ENCODE data around the gene LEMD3.

Gene LEMD3

GRCh38 chr12:65208964-65209654, 39.7 kb downstream of the LEMD3 start:
- Histone ChIP-seq H3K4me3 (peak overlapping the region in 1 of 10 experiments; percentile 30; a peak in 3 of 20 replicates), H3K27me3 (no peaks in the 10 kb centered on the region), H3K9me3 (replicated peaks in 1 of 11) (peaks cover 0 to 31% (median 17%) of the 10 kb centered on the region in 11 experiments; a peak in 13 of 22 replicates), H3K36me3 (peaks cover 20 to 51% (median 28%) of the 10 kb centered on the region in 11 experiments; a peak in 21 of 22 replicates), H3K9ac (peak overlapping the region in 7 of 11 experiments; percentile 38 to 65 (median 49); a peak in 13 of 22 replicates), H4K20me1 (peaks cover 0 to 74% (median 0%) of the 10 kb centered on the region in 11 experiments; a peak in 4 of 22 replicates), H3K4me2 (peak overlapping the region; percentile 41 to 85 (median 74); a peak in 20 of 22 replicates), H3K27ac (peak overlapping the region in 10 of 11 experiments; percentile 18 to 78 (median 66); a peak in 19 of 22 replicates), H3K4me1 (peaks cover 11 to 65% (median 33%) of the 10 kb centered on the region in 10 experiments)
- TF ChIP-seq Cebpa-rat (IDR thresholded peaks at IDR 0.05) = no peak

DNA sequence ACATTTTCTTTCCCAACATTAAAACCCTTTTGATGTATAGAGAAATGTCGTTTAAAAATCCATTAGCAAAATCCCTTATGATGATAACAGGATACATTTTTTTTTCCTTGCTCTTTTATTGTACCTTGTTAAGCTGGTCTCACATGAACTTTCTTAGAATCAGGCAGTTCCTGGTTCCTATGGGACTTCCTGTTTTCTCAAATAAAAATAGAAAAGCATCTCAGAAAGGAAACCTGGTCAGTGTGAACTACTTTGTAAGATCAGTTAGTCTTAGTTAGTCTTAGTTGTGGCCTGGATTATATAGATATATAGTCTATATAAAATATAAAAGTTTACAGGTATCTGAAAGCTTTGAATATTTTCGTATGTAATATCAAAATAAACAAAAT, 40.3 kb downstream of the LEMD3 start:
- Histone ChIP-seq H3K9ac (peak overlapping the region in 6 of 11 experiments; percentile 38 to 65 (median 51); a peak in 5 of 22 replicates), H4K20me1 (peaks cover 0 to 72% (median 0%) of the 10 kb centered on the region in 11 experiments; a peak in 4 of 22 replicates), H3K27ac (peak overlapping the region in 10 of 11 experiments; percentile 18 to 78 (median 66); a peak in 19 of 22 replicates), H3K27me3 (no peaks in the 10 kb centered on the region), H3K4me2 (peak overlapping the region in 10 of 11 experiments; percentile 5 to 85 (median 61); a peak in 17 of 22 replicates), H3K4me3 (peak overlapping the region in 2 of 10 experiments; percentile 11 to 30; a peak in 2 of 20 replicates), H3K9me3 (replicated peaks in 1 of 11) (peaks cover 0 to 26% (median 13%) of the 10 kb centered on the region in 11 experiments; a peak in 11 of 22 replicates), H3K36me3 (peaks cover 19 to 51% (median 30%) of the 10 kb centered on the region in 11 experiments; a peak in 21 of 22 replicates), H3K4me1 (peaks cover 11 to 65% (median 33%) of the 10 kb centered on the region in 10 experiments)
- TF ChIP-seq Cebpa-rat (IDR thresholded peaks at IDR 0.05) = no peak

DNA sequence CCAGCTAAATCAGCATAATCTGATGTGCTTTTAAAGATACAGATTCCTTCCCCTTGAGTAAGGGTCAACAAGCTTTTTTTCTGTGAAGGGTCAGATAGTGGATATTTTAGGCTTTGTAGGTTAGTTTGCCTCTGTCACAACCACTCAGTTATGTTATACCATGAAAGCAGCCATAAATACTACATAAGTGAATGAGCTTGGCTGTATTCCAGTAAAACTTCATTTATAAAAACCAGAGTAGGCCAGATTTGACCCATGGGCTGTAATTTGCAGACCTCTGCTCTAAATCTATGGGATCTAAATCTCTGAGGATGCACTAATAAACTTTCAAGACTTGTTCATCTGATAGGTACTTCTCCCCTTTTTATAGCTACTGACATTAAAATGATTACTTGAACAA, 47.7 kb downstream of the LEMD3 start:
- Histone ChIP-seq H3K27me3 (no peaks in the 10 kb centered on the region), H3K27ac (no peak overlapping the region), H3K4me3 (no peak overlapping the region), H3K4me2 (no peak overlapping the region), H3K36me3 (peaks cover 54 to 93% (median 84%) of the 10 kb centered on the region in 11 experiments), H3K9ac (no peak overlapping the region), H4K20me1 (peaks cover 0 to 11% (median 0%) of the 10 kb centered on the region in 11 experiments; a peak in 2 of 22 replicates), H3K4me1 (no peaks in the 10 kb centered on the region), H3K9me3 (replicated peaks in 1 of 11) (peaks cover 34 to 41% (median 35%) of the 10 kb centered on the region in 11 experiments)
- no peak for TF ChIP-seq Cebpa-rat (IDR thresholded peaks at IDR 0.05)

DNA sequence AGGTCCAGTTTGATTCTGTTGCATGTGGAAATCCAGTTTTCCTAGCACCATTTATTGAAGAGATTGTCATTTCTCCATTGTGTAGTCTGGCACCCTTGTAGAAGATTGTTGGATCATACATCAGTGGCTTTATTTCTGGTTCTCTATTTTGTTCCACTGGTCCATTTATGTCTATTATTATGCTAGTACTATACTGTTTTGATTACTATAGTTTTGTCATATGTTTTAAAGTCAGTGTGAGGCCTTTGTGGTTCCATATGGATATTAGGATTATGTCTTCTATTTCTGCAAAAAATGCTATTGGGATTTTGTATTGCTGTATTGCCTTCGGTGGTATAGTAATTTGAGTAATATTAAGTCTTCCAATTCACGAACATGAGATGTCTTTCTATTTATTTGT, 51.4 kb downstream of the LEMD3 start:
- no peak for TF ChIP-seq Cebpa-rat (IDR thresholded peaks at IDR 0.05)
- Histone ChIP-seq H4K20me1 (no peaks in the 10 kb centered on the region), H3K4me3 (peak overlapping the region in 1 of 10 experiments; percentile 2; a peak in 2 of 20 replicates), H3K4me2 (no peak overlapping the region), H3K36me3 (peaks cover 69 to 94% (median 87%) of the 10 kb centered on the region in 11 experiments), H3K27ac (no peak overlapping the region), H3K9ac (no peak overlapping the region), H3K27me3 (no peaks in the 10 kb centered on the region), H3K4me1 (peaks cover 0 to 3% (median 0%) of the 10 kb centered on the region in 10 experiments; a peak in 3 of 20 replicates), H3K9me3 (replicated peaks in 1 of 11) (peaks cover 58 to 77% (median 67%) of the 10 kb centered on the region in 11 experiments)

- H3K36me3 ChIP-seq = peaks cover 53 to 64% (median 60%) of the 10 kb centered on the region in 11 experiments
- 0 out of 20 replicates have a peak overlapping the region, but pooled peaks of 1 of the 10 experiments have one; percentile 21 for H3K4me3 ChIP-seq
- peaks cover 0 to 29% (median 6%) of the 10 kb centered on the region in 11 experiments; a peak in 10 of 22 replicates for H4K20me1 ChIP-seq
- 0 out of 22 replicates have a peak overlapping the region, but pooled peaks of 1 of the 11 experiments have one; percentile 21 for H3K4me2 ChIP-seq
- H3K27ac ChIP-seq = no peak overlapping the region
- H3K9ac ChIP-seq = no peak overlapping the region
- peaks cover 32 to 60% (median 50%) of the 10 kb centered on the region in 11 experiments for H3K9me3 ChIP-seq (replicated peaks in 1 of 11)
- H3K27me3 ChIP-seq = no peaks in the 10 kb centered on the region
- peaks cover 0 to 13% (median 4%) of the 10 kb centered on the region in 10 experiments; a peak in 7 of 20 replicates for H3K4me1 ChIP-seq
- TF ChIP-seq Cebpa-rat (IDR thresholded peaks at IDR 0.05) = no peak
Observed at GRCh38 chr12:65229441-65229840, 60.1 kb downstream of the LEMD3 start.

DNA sequence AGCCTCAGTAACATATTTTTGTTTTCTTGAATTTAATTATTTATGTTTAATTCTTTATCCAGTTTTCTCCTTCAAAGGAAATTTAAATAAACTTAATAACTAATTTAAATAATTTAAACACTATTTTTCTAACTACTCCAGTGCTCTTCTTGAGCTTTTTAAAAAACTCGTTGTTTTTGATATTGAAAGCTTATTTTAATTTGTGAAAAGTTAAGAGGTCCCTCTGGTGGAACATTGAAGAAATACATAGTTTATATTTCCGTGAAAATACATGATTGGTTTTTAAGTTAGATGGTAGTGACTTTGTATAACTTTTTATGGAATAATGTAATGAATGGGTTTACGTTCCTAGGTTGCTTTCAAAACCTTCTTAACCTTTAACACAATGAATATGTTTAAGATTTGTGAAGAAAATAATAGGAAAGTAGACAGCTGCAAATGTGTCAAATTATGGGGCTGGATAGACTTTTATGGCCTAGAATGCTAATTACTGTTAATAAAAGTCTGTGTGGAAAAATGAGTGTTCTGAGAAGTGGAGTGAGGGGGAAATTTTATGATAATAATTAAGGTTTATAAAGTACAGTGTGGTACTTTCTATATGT, 63.2 kb downstream of the LEMD3 start:
- Histone ChIP-seq H3K9ac (0 out of 22 replicates have a peak overlapping the region, but pooled peaks of 1 of the 11 experiments have one; percentile 37), H3K36me3 (peaks cover 26 to 43% (median 33%) of the 10 kb centered on the region in 11 experiments), H4K20me1 (peaks cover 0 to 38% (median 6%) of the 10 kb centered on the region in 11 experiments; a peak in 10 of 22 replicates), H3K27me3 (no peaks in the 10 kb centered on the region), H3K4me1 (peaks cover 0 to 13% (median 0%) of the 10 kb centered on the region in 10 experiments; a peak in 4 of 20 replicates), H3K27ac (no peak overlapping the region), H3K9me3 (replicated peaks in 1 of 11) (peaks cover 27 to 35% (median 32%) of the 10 kb centered on the region in 11 experiments), H3K4me3 (no peak overlapping the region), H3K4me2 (no peak overlapping the region; a peak in 1 of 22 replicates)
- TF ChIP-seq Cebpa-rat (IDR thresholded peaks at IDR 0.05) = no peak

GRCh38 chr12:65237153-65237552, 67.8 kb downstream of the LEMD3 start:
- Histone ChIP-seq H3K36me3 (peaks cover 20 to 51% (median 37%) of the 10 kb centered on the region in 11 experiments), H3K4me1 (peaks cover 0 to 2% (median 0%) of the 10 kb centered on the region in 10 experiments; a peak in 1 of 20 replicates)

GRCh38 chr12:65238609-65239008, 69.2 kb downstream of the LEMD3 start:
- H3K27ac ChIP-seq = no peak overlapping the region
- no peak overlapping the region for H3K4me3 ChIP-seq
- H3K9me3 ChIP-seq (replicated peaks in 1 of 11) = no peaks in the 10 kb centered on the region
- H4K20me1 ChIP-seq = peaks cover 0 to 23% (median 0%) of the 10 kb centered on the region in 11 experiments; a peak in 5 of 22 replicates
- peaks cover 34 to 65% (median 52%) of the 10 kb centered on the region in 11 experiments for H3K36me3 ChIP-seq
- no peak for TF ChIP-seq Cebpa-rat (IDR thresholded peaks at IDR 0.05)
- H3K4me2 ChIP-seq = no peak overlapping the region
- no peaks in the 10 kb centered on the region for H3K27me3 ChIP-seq
- H3K9ac ChIP-seq = no peak overlapping the region
- H3K4me1 ChIP-seq = no peaks in the 10 kb centered on the region

More at GRCh38 chr12:65237153-65237552, 67.8 kb downstream of the LEMD3 start:
- no peak overlapping the region for H3K9ac ChIP-seq
- no peak for TF ChIP-seq Cebpa-rat (IDR thresholded peaks at IDR 0.05)
- H3K4me2 ChIP-seq = no peak overlapping the region
- H4K20me1 ChIP-seq = peaks cover 0 to 37% (median 6%) of the 10 kb centered on the region in 11 experiments; a peak in 10 of 22 replicates
- no peaks in the 10 kb centered on the region for H3K9me3 ChIP-seq (replicated peaks in 1 of 11)
- no peaks in the 10 kb centered on the region for H3K27me3 ChIP-seq
- H3K4me3 ChIP-seq = no peak overlapping the region
- no peak overlapping the region for H3K27ac ChIP-seq

All from BLaER1 treated with 17β-estradiol and CSF1 and Interleukin-3, amounts not matched to agents 10 nM and 100 nM (cell line).